ENCODE data around the gene GRM3.

Gene GRM3

DNA sequence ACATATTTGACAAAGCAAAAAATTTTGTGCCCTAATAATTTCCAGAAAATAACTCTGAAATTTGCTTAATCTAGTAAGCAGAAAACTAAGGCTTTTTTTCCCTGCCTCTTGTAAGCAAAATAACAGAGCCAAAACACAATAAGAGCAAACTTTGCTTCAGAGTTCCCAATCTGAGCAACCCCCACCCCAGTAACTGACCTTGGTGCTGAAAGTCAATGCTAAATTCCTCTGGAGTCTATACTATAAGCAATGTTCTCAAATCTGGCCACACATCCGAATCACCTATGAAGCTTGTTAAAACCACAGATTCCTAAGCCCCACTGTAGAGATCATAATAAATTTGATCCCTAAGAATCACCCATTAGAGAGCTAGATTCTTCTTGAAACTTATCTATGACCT is 265.2 kb downstream of the GRM3 start:
- no peak for DNase-seq

GRCh38 chr7:86911659-86912058 is 267.9 kb downstream of the GRM3 start:
- no peak for DNase-seq

DNA sequence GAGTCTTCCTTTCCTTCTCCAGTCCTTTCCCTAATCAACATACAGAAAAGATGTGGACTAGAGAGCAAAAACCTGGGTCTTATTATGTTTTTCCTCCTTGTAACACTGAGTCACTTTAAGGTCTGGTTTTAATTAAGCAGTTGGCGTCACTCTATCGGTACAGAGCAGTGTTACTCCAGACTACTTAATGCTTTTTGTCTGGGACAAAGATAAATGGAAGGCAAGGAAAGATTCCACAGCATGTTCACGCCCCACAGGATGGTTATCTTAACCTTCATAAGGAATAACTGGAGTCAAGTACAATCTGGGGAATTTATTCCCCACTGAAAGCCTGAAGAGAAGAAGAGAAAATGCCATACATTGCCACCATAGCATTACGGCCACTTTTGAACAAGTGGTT is 270.0 kb downstream of the GRM3 start:
- DNase-seq = no peak
